ENCODE measurements around the gene SMAD3. TPM values are rescaled to one million over a fixed set of nuclear protein-coding genes. Genes with fewer than 3 reads are reported as not detected.

The SMAD3 gene
- total and polyA plus RNA-seq, 2 of the 4 experiments (the other 2 are of a cell fraction): 71.0 to 177 TPM

DNA sequence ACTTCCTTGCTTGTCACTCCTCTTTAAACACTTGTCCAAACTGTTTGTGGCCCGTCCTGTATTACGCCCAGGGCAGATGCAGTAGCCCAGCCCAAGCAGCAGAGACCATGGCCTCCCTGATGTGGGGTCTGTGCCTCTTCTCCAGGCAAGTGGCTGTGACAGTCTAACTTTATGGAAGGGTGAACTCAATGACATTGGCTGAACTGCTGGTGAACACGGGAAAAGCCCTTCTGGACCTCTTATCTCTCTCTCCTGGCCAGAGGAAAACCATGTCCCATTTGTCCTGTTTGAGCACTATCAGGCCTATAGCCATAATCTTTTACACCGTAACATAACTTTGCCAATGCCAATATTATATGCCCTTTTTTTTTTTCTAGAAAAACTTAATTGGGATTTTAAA lies 67.6 kb downstream of the SMAD3 start:
- Histone ChIP-seq H2BK5ac (ENCODE audit: low read depth, low read length, poor library complexity, severe bottlenecking) (peak overlapping the region; percentile 84), H4K8ac (ENCODE audit: low read depth in 2 of 2, low read length in 2 of 2) (peak overlapping the region; percentile 62 to 83), H3K9ac (ENCODE audit: low read depth, low read length) (peak overlapping the region; percentile 59), H2AFZ (replicated peaks; ENCODE audit: low read length, poor library complexity) (no peak overlapping the region), H3K18ac (ENCODE audit: low read depth, low read length) (peak overlapping the region; percentile 80), H4K20me1 (ENCODE audit: insufficient read depth, low read length) (peaks cover 43% of the 10 kb centered on the region), H2AK5ac (ENCODE audit: low read depth, low read length) (peak overlapping the region; percentile 95), H4K5ac (ENCODE audit: low read depth, low read length) (peak overlapping the region; percentile 74), H3K9me3 (ENCODE audit: control insufficient read depth, insufficient read depth, low read length) (no peaks in the 10 kb centered on the region), H2BK120ac (ENCODE audit: low read depth, low read length) (peak overlapping the region; percentile 83), H3K4me3 (ENCODE audit: insufficient read depth, low read depth, low read length) (no peak overlapping the region), H2BK20ac (ENCODE audit: low read depth, low read length) (peak overlapping the region; percentile 12), H3K36me3 (ENCODE audit: control insufficient read depth, insufficient read depth, low read length) (peaks cover 41% of the 10 kb centered on the region), H2BK15ac (ENCODE audit: low read depth, low read length) (peak overlapping the region; percentile 71; the same call in 2 of the 3 replicates), H3K27ac (ENCODE audit: insufficient read depth, low read length) (peak overlapping the region; percentile 84), H3K23ac (ENCODE audit: low read depth, low read length) (peak overlapping the region; percentile 86), H3K4me1 (ENCODE audit: control insufficient read depth, insufficient read depth, low read length) (peaks cover 71% of the 10 kb centered on the region), H4K91ac (ENCODE audit: insufficient read depth, low read depth, low read length) (peak overlapping the region; percentile 88), H2AK9ac (replicated peaks; ENCODE audit: low read depth, low read length, poor library complexity) (peak overlapping the region; percentile 29), H3K56ac (ENCODE audit: extremely low read depth, insufficient read depth, low read length) (no peak overlapping the region), H3K14ac (replicated peaks; ENCODE audit: low read depth, low read length) (peak overlapping the region; percentile 74), H3K9me1 (ENCODE audit: insufficient read depth, low read length) (peaks cover 61% of the 10 kb centered on the region), H3K4ac (ENCODE audit: low read depth, low read length) (peak overlapping the region; percentile 85), H3K4me2 (ENCODE audit: low read depth, low read length) (no peak overlapping the region), H3K27me3 (ENCODE audit: control insufficient read depth, insufficient read depth, low read length) (no peaks in the 10 kb centered on the region), H3K79me1 (ENCODE audit: low read depth in 1 of 2, low read length in 2 of 2) (peaks cover 10 to 90% of the 10 kb centered on the region in 2 experiments)
- no TSS peak for BruUV-seq (replicated peaks)
- in situ Hi-C loops (cut with MboI; ENCODE audit: low sequenced_read_pairs): no loop called here
- intact Hi-C loops (cut with micrococcal nuclease): no loop called here
- dilution Hi-C loops (cut with HindIII; ENCODE audit: low sequenced_read_pairs, unreplicated experiment): no loop called here
- DNase-seq: no peak
- WGBS, 2 experiments (ENCODE audit: extremely low coverage in 2 of 2, insufficient read length in 1 of 2): no CpG with 5 or more reads among the region's 4 CpGs
- TF ChIP-seq CEBPB (IDR thresholded peaks at IDR 0.05; ENCODE audit: low read depth, low read length): no peak
- no peak for TF ChIP-seq USF2 (IDR thresholded peaks at IDR 0.05; ENCODE audit: low read depth, low read length)
- TF ChIP-seq, protein P1, sequence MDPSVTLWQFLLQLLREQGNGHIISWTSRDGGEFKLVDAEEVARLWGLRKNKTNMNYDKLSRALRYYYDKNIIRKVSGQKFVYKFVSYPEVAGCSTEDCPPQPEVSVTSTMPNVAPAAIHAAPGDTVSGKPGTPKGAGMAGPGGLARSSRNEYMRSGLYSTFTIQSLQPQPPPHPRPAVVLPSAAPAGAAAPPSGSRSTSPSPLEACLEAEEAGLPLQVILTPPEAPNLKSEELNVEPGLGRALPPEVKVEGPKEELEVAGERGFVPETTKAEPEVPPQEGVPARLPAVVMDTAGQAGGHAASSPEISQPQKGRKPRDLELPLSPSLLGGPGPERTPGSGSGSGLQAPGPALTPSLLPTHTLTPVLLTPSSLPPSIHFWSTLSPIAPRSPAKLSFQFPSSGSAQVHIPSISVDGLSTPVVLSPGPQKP (IDR thresholded peaks at IDR 0.05; ENCODE audit: borderline replicate concordance, low read depth, low read length): no peak
- CTCF ChIA-PET: interaction anchor here (1.5 kb wide), 1 partner anchor 16 kb away, joined by 4 read pairs; no protein-coding TSS in a partner anchor
- ATAC-seq (ENCODE audit: low read depth): no peak
- POLR2A ChIA-PET (ENCODE audit: unreplicated experiment): no interaction called here
